Measurements from ENCODE around the gene RALGPS1.

Gene RALGPS1

DNA sequence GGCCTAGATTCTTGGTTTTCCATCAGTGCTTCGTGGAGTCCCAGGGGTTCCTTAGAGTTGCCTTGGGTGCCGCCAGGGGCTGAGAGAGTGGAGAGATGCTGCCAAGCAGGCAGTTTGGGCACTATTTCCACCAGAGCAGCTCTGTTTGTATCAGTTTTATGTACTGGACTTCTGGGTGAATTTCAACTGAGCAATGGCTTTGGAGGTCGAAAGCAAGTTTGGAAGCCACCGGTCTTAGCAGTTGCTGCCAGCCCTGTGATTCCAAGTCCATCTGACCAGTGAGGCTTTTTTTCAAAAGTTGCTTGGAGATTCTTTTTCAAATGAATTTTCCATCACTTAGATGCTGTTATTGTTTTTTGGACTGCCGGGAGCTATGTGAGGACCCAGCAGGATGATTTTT, 139.4 kb downstream of the RALGPS1 start:
- DNase-seq (ENCODE audit: low spot score) = no peak

DNA sequence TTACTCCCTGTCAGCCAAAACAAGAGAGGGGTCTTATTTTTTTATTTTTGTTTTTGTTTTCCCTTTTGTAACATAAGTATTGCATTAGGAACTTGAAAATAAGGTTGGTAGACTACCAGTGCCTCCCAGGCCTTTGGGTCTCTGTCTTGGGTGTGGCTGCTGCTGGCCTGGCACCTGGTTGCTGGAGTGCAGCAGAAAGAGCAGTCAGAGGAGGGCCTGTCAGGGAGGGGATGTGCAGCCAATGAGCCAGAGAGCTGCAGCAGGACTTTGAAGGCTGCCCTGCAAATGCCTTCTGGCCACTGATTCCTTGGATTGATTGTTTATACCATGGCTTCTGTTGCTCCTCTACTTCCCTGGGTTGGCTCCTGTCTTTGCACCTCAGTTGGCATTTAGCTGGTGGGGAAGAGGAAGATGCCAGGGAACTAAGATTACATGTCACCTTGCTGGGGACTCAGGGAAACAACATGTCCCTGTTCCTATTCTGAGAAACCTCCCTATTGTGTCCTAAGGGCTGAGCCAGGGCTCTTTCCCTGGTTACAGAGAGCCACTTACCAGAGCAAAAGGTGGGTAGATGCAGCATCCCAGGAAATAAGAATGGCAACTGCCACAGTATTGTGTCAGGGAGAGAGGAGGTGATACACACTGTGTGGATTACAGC, 141.3 kb downstream of the RALGPS1 start:
- no peak for DNase-seq (ENCODE audit: low spot score)

DNA sequence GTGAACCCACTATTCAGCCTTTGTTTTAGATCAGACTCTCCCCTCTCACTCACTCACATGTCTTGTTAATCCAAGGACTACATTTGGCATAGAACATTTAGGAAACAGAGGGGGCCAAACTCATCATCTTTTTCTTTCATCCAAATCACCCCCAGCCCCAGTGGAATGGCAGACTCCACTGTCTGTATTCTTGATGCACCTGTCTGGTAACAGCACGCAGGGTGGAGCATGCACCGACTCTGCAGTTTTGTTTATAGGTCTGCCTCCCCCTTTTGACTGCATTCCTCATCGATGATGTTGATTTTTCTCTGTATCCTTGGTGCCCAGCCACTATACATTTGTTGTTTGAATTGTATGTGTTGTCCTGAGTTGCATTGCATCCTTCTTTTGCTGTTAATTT, 141.9 kb downstream of the RALGPS1 start:
- DNase-seq (ENCODE audit: low spot score) = no peak

DNA sequence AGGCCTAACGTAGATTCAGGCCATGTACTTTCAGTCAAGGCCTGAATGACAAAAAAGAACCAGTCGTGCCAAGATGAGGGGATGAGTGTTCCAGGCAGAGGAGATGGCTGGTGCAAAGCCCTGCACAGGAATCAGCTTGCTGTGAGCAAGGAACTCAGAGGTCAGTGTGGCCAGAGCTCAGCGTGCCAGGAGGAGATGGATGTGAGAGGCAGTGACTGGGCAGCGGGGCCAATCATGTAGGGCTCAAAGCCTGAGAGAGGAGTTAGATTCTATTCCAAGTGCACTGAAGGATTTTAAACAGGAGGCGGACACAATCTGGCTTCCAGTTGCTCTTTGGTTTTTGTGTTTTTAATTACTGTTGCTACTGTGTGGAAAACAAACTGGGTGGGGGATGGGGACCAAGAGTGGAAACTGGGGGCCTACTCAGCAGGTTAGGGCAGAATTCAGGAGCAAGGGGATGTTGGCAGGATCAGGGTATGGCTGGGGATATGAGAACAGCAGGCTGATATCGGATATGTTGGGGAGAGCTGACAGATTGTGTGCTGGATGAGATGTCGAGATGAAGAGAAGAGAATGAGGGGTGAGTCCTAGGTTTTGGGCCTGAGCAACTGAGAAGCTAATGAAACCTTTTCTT, 143.5 kb downstream of the RALGPS1 start:
- peak; percentile 33 for DNase-seq (ENCODE audit: low spot score)

DNA sequence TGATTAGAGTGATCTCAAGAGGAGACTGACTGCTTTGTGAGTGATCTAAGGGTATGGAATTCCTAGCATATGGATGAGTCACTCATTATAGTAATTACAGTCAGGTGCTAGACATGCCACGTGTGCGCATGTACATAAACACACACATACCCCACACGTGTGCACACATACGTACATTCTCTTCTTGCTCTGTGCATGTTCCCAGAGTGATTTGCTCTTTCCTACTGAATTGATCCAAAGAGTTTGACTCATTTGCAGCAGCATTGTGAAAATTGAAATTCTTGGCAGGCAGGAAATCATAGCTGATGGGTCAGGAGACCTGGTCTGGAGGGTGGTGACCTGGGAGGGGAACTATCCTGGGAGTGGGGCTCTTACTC, 144.1 kb downstream of the RALGPS1 start:
- no peak for DNase-seq (ENCODE audit: low spot score)

DNA sequence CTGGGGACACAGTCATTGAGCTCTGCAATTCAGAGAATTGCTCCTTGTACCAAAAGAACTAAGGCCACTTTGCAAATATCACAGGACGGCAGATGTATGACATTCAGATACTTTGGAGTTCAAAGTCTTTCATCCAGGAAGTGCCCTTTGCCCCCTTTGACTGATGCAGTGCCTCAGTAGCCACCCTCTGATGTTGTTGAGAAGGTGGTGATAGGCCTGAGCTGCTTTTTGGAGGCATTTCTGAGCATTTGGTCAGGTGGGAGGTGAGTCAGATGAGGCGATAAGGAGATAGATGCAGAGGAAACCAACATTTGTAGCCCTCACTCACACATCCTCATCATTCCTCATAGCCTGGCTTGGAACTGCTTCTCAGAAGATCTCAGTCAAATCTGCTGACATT, 144.4 kb downstream of the RALGPS1 start:
- DNase-seq (ENCODE audit: low spot score) = no peak

DNA sequence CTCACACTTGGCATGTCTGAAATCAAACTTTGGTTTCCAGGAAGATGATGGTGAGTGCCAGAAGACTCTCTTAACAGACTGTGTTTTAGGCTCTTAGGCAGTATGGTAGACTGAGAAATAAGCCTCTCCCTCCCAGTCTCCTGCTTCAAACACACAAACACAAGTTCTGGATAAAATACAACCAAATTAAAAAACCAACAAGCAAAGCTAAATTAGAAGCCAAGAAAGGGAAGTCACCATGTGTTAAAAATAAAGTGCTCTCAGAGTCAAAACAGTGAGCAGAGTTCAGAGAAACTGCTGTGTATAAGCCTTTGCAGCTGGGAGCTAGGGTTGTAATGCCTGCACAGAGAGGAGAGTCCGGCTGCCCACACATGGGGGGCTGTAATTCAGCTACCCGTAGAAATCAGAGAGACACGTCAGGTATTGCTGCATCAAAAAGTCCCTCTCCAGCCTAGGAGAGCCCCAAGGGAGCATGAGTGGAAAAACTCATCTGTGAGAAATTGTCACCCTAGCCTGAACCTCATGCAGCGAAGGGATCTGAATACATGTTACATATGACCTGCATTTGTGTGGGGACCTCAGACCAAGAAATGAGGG, 145.3 kb downstream of the RALGPS1 start:
- no peak for DNase-seq (ENCODE audit: low spot score)

DNA sequence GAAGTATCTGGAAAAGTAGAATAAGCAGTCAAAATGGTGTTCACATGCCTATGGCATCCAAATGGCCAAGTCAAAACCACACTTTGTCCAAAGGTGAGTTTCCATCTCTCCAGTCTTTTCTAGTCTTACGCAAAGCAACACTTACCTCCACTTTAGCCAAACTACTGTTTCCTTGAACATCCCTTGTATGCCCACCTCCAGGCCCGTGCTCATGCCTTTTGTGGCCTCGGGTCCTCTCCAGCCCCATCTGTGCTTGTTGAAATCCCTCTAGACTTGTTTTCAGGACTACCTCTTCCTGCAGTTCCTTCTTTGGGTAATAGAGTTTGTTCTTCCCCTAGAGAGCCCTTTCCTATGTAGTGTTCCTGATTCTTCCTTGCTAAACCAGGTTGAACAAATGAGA, 146.8 kb downstream of the RALGPS1 start:
- DNase-seq (ENCODE audit: low spot score) = no peak

DNA sequence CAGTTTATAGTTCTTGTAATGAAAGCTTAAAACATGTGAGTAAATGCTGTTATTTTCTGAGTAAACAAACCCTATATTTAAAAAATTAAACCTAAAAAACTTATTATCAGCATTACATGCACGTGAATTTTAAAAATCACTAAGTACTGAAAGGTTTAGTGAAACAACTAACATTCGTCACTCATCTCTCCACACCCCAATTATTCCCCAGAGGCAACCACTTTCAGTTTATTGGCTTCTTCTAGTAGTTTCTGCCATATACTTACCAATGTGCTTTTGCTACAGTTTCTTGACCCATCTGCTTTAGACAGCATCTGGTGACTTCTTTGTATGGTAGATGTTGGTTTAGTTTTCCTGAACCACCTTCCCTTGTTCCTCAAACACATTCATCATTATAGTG, 149.8 kb downstream of the RALGPS1 start:
- no peak for DNase-seq (ENCODE audit: low spot score)

DNA sequence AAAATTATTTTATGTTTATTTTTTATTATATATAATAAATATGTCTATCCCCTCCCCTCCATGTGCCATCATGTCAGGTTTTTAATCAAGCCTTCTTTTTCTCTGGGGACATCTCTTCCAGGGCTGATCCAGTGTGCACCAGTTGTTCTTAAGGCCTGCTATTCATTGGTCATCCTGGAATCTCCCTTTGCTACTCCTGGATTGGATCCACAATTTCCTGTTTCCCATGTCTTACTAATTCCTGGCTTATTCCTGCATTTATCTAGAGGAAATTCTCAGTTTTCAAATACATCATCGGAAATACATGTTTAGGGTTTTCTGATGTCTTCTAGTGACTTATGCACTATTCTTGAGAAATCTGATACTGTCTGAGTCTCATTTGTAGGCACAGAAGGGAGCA, 151.0 kb downstream of the RALGPS1 start:
- peak; percentile 51 for DNase-seq (ENCODE audit: low spot score)

DNA sequence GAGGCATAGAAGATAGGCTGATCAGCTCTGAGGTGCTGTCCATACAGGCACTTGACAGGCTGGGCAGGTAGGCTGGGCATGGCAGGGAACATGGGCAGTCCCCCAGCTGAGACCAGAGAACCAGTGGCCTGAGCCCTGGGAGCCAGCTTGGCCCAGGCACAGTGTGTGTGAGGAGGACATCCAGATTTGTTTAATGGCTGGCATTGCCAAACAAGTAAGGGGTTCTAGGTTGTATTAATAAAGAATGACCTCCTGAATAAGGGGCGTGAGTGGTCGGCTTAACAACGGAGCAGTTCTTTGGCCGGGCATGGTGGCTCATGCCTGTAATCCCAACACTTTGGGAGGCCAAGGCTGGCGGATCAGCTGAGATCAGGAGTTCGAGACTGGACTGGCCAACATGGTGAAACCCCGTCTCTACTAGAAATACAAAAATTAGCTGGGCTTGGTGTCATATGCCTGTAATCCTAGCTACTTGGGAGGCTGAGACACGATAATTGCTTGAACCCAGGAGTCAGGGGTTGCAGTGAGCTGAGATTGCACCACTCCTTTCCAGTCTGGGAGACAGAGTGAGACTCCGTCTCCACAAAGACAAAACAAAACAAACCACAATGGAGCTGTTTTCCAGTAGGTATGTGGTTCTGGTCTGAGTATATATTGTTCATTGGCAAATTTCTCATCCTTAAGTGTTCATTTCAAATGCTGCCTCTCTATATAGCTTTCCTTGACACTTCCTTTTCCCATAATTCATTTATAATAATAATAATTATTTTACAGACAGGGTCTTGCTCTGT, 151.7 kb downstream of the RALGPS1 start:
- DNase-seq (ENCODE audit: low spot score) = no peak

DNA sequence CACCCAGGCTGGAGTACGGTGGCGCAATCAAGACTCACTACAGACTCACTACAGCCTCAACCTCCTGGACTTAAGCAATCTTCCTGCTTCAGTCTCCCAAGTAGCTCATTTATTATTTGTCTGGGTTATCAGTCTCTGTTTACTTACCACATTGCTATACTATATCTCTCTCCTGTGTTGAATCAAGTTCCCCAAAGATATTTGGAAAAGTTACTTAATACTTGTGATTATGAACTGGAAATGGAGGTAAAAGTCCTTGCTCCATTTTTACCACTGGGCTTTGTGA, 152.2 kb downstream of the RALGPS1 start:
- DNase-seq (ENCODE audit: low spot score) = no peak

DNA sequence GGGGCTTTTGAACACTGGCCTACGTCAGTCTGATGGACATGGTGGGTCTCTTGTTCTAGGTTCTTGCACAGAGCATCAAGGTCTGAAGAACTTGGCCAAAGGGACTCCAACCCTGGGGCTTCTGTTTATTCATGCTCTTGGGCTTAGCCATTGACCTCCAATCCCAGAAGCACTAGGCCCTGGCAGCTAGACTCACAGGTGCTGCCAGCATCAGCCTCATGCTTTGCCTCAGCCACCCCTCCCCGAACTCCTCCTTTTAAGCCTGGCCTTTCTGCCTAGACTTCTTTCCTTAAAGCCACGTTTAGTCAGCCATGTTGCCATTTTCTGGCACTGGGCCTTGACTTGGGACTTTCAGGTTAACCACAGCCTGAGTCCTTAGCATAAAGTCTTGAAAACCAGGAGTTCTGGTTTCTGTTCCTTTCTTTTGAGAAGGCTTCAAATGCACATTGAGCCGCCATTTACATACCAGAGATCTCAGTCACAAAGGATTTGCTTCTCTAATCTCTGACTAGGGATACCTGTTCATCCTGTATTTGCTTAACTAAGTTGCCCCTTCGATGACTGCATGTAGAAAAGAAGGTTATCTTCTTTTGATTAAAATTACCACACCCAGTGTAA, 153.1 kb downstream of the RALGPS1 start:
- no peak for DNase-seq (ENCODE audit: low spot score)

DNA sequence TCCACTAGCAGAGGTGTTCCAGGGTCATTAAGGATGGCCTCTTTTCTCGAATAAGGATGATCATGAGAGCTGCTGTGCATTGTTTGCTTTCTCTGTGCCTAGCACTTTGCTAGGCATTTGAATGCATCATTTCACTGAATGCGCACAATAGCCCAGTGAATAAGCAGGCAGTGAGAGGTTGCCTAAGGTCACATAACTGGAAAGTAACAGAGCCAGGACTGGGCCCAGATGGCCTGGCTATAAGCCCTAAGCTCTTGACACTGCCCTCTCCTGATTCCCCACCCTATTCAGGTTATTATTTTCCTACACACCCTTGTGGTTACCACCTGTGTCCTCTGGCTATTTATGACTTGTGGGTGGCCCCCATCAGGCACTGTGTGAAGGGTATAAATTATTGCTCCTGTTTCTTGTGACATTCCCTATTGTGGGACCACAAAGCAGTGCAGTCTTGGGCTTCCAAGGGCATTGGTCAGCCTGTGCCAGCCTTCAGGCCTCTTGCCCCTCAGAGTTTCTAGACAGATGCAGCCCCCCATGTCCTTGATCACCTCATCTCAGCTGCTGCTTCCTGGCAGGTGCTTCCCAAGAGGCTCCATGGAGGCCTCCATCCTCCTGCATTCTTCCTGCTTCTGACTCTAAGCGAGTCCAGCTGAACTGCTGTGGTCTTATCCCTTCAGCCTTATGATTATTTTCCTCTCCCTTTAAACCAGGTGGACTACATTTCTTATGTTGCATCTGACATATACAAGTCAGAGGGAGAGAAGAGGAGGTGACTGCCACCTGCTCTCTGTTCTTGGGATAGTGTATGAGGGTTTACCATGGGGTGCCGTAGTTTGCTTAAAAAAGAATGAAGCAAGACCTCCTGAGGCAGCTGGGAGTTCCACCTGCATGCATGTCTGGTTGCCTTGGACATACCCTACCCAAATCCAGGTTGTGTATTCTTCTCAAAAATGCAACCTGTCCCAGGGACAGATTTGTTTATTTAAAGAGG, 160.3 kb downstream of the RALGPS1 start:
- no peak for DNase-seq (ENCODE audit: low spot score)

DNA sequence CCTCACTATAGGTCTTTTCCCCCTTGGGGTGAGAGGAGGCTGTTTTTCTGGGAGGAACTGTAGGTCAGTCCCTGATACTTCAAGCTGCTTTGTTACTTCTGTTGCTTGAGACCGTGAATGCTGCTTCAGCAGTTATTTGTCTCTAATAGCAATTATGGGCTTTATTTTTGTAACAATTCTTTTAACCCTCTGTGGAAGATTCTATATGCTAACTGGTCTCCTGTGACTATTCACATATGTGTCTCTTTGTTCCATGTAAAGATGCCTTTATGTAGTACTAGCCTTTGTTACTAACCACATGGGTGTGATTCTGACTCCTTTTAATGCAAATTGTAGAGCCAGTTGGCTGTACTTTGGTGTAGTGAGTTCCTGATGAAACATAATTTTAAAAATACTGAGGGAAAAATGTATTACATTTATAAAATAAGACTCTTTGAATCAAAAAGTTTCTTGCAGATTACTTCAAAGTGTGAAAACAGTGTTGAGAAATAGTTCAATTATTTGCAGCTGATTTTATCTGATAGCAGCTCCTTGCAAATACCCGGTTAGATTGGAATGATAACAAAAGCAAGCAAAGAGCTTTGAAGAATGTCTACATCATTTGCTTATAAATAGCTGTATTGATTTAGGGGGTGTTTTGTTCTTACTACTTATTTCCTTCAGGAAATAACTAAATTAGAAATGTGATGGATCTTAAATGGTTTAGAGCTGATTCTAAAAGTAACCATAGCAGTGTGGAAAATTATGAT, 161.2 kb downstream of the RALGPS1 start:
- peak; percentile 12 for DNase-seq (ENCODE audit: low spot score)

DNA sequence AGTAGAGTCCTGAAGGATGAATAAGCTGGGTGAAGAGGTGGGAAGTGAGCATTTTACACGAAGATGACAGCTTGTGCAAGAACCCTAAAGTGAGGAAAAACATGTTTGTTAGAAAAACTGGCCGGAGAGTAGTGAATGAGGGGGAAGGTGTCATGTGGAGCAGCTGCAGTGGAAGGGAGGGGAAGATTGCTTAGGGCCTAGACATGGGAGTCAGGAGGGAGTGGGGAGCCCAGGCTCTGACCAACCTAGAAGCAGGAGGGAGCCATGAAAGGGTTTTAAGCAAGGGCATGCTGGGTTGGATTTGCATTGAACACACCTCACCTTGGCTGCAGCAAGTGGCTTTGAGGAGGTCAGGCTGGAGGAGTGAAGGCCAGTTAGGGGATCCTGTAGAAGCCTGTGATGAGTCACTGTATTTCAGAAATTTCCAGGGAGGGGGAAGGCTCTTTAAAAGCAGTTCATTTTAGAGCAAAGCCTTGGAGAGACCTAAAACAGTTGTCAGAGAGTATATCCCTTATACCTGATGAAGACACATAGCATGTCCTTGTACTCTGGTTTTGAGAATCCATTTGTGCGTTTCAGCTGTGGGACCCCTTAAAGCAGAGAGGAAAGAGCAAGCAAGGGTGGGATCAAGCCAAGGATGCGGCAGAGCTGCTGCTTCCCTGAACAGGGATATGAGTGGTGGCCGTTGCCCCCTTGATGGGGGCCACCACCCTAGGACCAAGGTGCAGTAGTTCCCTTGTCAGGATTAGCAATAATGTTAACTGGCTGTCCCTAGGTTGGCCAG, 162.5 kb downstream of the RALGPS1 start:
- no peak for DNase-seq (ENCODE audit: low spot score)

DNA sequence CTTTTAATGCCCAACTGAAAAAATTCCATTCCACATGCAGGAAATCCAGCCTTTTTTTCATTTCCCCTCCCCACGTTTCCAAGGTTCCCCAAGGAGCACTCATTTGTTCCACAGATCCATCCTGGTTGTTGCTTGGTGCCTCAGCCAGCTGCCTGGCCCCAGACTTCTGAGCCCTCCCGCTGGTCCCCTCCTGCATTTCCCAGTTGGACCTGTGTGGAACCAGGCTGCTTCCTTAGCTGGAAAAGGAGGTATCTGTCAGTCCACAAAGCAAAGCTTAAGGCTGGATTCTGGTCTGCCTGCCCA, 163.0 kb downstream of the RALGPS1 start:
- DNase-seq (ENCODE audit: low spot score) = no peak

DNA sequence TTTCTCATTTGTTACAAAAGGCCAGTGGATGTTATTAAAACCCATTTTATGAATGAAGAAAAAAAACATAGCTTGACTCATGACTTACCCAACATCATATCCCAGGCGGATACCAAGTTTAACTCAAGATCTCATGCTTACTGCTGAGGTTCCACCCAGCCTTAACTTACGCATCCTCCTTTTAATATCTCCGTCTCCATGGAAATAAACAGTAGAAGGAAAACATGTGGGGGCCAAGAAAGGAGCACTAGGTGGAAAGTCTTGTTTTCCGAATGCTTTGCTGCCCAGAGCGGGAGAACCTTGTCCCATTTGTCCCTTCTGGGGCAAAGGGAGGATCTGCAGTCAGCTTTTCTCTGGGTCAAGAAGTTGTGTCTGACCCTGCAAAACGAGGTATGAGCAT, 163.8 kb downstream of the RALGPS1 start:
- DNase-seq (ENCODE audit: low spot score) = no peak

DNA sequence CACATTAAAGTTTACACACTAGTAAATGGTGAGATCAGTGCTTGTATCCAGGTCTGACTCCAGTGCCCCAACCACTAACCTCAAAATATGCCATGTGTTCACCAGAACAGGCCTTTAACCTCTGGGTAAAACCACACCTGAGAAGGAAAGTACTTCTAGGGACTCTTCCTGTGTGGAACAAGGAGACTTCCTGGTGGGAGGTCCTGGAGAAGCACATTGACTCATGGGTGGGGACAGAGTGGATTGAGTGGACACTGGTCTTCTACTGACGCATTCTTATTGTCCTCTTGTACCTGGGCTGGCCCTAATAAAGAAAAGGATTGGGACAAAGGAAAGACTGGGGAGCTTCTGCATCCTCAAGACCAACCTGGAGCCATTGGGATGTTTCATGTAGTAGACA, 164.4 kb downstream of the RALGPS1 start:
- DNase-seq (ENCODE audit: low spot score) = no peak

DNA sequence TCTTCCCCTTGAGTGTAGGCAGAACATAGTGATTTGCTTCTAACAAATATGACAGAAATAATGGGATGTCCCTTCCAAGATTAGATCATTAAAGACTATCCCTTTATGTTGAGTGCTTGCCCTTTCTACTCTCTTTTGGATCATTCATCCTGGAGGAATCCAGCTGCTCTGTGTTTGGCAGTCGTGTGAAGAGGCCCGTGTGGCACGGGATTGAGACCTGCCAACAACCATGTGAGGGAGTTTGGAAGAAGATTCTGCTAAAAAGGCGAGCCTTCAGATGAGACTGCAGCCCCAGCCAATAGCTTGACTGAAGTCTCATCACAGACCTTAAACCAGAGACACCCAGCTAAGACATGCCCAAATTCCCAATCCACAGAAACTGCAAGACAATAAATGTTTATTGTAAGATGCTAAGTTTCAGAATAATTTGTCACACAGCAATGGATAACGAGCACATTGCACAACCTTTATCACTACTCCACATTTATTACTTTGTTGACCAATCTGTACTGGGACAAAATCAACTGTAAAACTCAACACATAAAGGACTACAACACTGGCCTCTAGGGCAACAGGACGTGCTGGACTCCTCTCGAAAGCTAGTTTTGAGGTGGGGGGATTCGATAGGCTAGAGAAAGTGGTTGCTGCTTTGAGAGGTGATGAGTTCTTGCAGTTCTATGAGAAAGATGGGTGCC, 165.0 kb downstream of the RALGPS1 start:
- no peak for DNase-seq (ENCODE audit: low spot score)

Data from AG08395 (cell line).